Neural cell (in vitro differentiated cells): Measurements from ENCODE around the gene TMEM120A. TPM values are rescaled to one million over a fixed set of nuclear protein-coding genes. Genes with fewer than 3 reads are reported as not detected.

Experiments
- H2AFZ ChIP-seq: fragments of 200-600, 300-800 bp; sonication (generic), shearing (Covaris generic); 2 replicates; pipeline ENCODE4 v1.6.0; 2014; ENCODE audit warnings: low read depth, mild to moderate bottlenecking, antibody characterized with exemption, low read length, moderate library complexity
- H3F3A ChIP-seq: fragments of 200-600 bp; shearing (Covaris generic); 2 replicates; pipeline ENCODE4 v1.6.1; 2016; ENCODE audit warnings: mild to moderate bottlenecking, moderate library complexity, mixed read lengths, antibody characterized with exemption, low read length; ENCODE audit not compliant: insufficient read depth, poor library complexity, severe bottlenecking
- H3K27ac ChIP-seq: fragments of 200-600, 300-800 bp; sonication (generic), shearing (Covaris generic); 2 replicates; pipeline ENCODE4 v1.5.1; 2014; ENCODE audit warnings: mild to moderate bottlenecking, low read length, moderate library complexity
- H3K27me3 ChIP-seq: fragments of 300-800, 200-600 bp; sonication (generic), shearing (Covaris generic); 2 replicates; pipeline ENCODE4 v1.6.0; 2014; ENCODE audit warnings: mild to moderate bottlenecking, low read depth, low read length, moderate library complexity; ENCODE audit not compliant: insufficient read depth
- H3K36me3 ChIP-seq: fragments of 300-800, 200-600 bp; sonication (generic), shearing (Covaris generic); 2 replicates; pipeline ENCODE4 v1.5.1; 2014; ENCODE audit warnings: mild to moderate bottlenecking, antibody characterized with exemption, low read length, moderate library complexity; ENCODE audit not compliant: insufficient read depth
- H3K4me2 ChIP-seq: fragments of 300-800, 200-600 bp; sonication (generic), shearing (Covaris generic); 2 replicates; pipeline ENCODE4 v1.6.0; 2014; ENCODE audit warnings: mild to moderate bottlenecking, low read length
- H3K4me3 ChIP-seq: fragments of 300-800, 200-600 bp; sonication (generic), shearing (Covaris generic); 2 replicates; pipeline ENCODE4 v1.5.1; 2014; ENCODE audit warnings: mild to moderate bottlenecking, low read length, moderate library complexity
- H3K79me2 ChIP-seq: fragments of 200-600 bp; shearing (Covaris generic); replicated peaks from 2 replicates; pipeline ENCODE4 v1.6.0; 2014; ENCODE audit warnings: mild to moderate bottlenecking, low read length, moderate library complexity; ENCODE audit not compliant: insufficient read depth
- H3K9ac ChIP-seq: fragments of 300-800, 200-600 bp; sonication (generic), shearing (Covaris generic); 2 replicates; pipeline ENCODE4 v1.6.1; 2016; ENCODE audit warnings: mild to moderate bottlenecking, low read length, mixed read lengths
- H3K9me2 ChIP-seq: fragments of 200-600 bp; shearing (Covaris generic); 2 replicates; pipeline ENCODE4 v1.6.1; 2016; ENCODE audit warnings: mild to moderate bottlenecking, low read length, mixed read lengths; ENCODE audit not compliant: insufficient read depth
- H3K9me3 ChIP-seq: fragments of 200-600, 300-800 bp; sonication (generic), shearing (Covaris generic); 2 replicates; pipeline ENCODE4 v1.6.1; 2016; ENCODE audit warnings: mild to moderate bottlenecking, mixed run types, low read length, moderate library complexity, mixed read lengths
- H4K20me1 ChIP-seq: fragments of 200-600 bp; shearing (Covaris generic); 2 replicates; pipeline ENCODE4 v1.6.1; 2016; ENCODE audit warnings: mild to moderate bottlenecking, mixed run types; ENCODE audit not compliant: insufficient read depth
- CTCF ChIP-seq: fragments of 450-650 bp; IDR thresholded peaks from 2 replicates; pipeline ENCODE4 v1.5.1; 2014; ENCODE audit warnings: antibody characterized with exemption, mild to moderate bottlenecking, moderate library complexity; ENCODE audit not compliant: poor library complexity, severe bottlenecking
- EP300 ChIP-seq: fragments of 450-650 bp; conservative IDR thresholded peaks from 2 replicates; pipeline ENCODE4 v1.6.1; 2014; ENCODE audit warnings: antibody characterized with exemption, mild to moderate bottlenecking, moderate library complexity; ENCODE audit not compliant: poor library complexity, severe bottlenecking
- EZH2 ChIP-seq: fragments of 200-600, 300-800 bp; shearing (Covaris generic), sonication (generic); IDR thresholded peaks from 2 replicates; pipeline ENCODE4 v1.6.1; 2014; ENCODE audit warnings: antibody characterized with exemption, low read length, borderline replicate concordance, mild to moderate bottlenecking; ENCODE audit not compliant: insufficient read depth, poor library complexity, severe bottlenecking
- MXI1 ChIP-seq: fragments of 450-650 bp; conservative IDR thresholded peaks from 2 replicates; pipeline ENCODE4 v1.6.1; 2014; ENCODE audit warnings: antibody characterized with exemption, mild to moderate bottlenecking; ENCODE audit not compliant: poor library complexity, severe bottlenecking
- POLR2AphosphoS5 ChIP-seq: IDR thresholded peaks from 2 replicates; pipeline ENCODE4 v1.6.1; 2012
- RAD21 ChIP-seq: fragments of 450-650 bp; conservative IDR thresholded peaks from 2 replicates; pipeline ENCODE4 v1.6.1; 2014; ENCODE audit warnings: antibody characterized with exemption, mild to moderate bottlenecking, moderate library complexity
- REST ChIP-seq: IDR thresholded peaks from 2 replicates; pipeline ENCODE4 v1.6.1; 2012; ENCODE audit warnings: borderline replicate concordance
- SMC3 ChIP-seq: fragments of 450-650 bp; conservative IDR thresholded peaks from 2 replicates; pipeline ENCODE4 v1.6.1; 2014; ENCODE audit warnings: antibody characterized with exemption, mild to moderate bottlenecking, moderate library complexity; ENCODE audit not compliant: poor library complexity
- TAF1 ChIP-seq: IDR thresholded peaks from 2 replicates; pipeline ENCODE4 v1.6.1; 2012; ENCODE audit warnings: low read depth
- polyA plus RNA-seq: library from polyadenylated mRNA; depleted of rRNA; stranded (reverse); fragments of >200 nt; gene quantifications from 2 replicates; pipeline ENCODE4 v1.2.3, GENCODE V29; 2014

TMEM120A gene
- polyA plus RNA-seq, 1 donor from 2014 or later = 39.1 TPM

- H3K9me2 ChIP-seq = no peaks in the 10 kb centered on the region
- TF ChIP-seq CTCF = no peak
- no peaks in the 10 kb centered on the region for H3F3A ChIP-seq
- no peak overlapping the region for H3K9ac ChIP-seq
- H3K79me2 ChIP-seq = no peaks in the 10 kb centered on the region
- H3K9me3 ChIP-seq = no peaks in the 10 kb centered on the region
- H3K4me3 ChIP-seq = no peak overlapping the region
- no peaks in the 10 kb centered on the region for H4K20me1 ChIP-seq
- no peaks in the 10 kb centered on the region for H3K36me3 ChIP-seq
- no peak overlapping the region for H3K27ac ChIP-seq
- H3K27me3 ChIP-seq = no peaks in the 10 kb centered on the region
- H3K4me2 ChIP-seq = no peak overlapping the region
- no peak overlapping the region for H2AFZ ChIP-seq
Observed at GRCh38 chr7:75984130-75985008, 10.0 kb downstream of the TMEM120A start.

GRCh38 chr7:75983471-75984129 lies 10.8 kb downstream of the TMEM120A start:
- Histone ChIP-seq H3K9me2 (no peaks in the 10 kb centered on the region), H3K9me3 (no peaks in the 10 kb centered on the region), H4K20me1 (no peaks in the 10 kb centered on the region), H3K4me2 (no peak overlapping the region), H3K4me3 (no peak overlapping the region), H3K9ac (no peak overlapping the region), H3F3A (no peaks in the 10 kb centered on the region), H3K27ac (no peak overlapping the region), H3K36me3 (no peaks in the 10 kb centered on the region), H2AFZ (no peak overlapping the region), H3K27me3 (no peaks in the 10 kb centered on the region), H3K79me2 (no peaks in the 10 kb centered on the region)
- TF ChIP-seq EP300 (no peak), MXI1 (no peak), REST (no peak), POLR2AphosphoS5 (no peak), SMC3 (no peak), RAD21 (no peak), TAF1 (no peak), EZH2 (no peak), CTCF (no peak)
